Peyer's patch (tissue), 4 donors: Measurements from ENCODE around the gene RPL29. TPM values are rescaled to one million over a fixed set of nuclear protein-coding genes. Genes with fewer than 3 reads are reported as not detected.

Source experiments
- DNase-seq, 3 donors: peaks; one replicate each; pipeline ENCODE4 v3.0.0-alpha.2; 2017 to 2019
- H3K27ac ChIP-seq, 4 donors: fragments of 200-600 bp; sonication (generic); one replicate each; pipeline ENCODE4 v1.5.1; 2016 to 2019
- H3K27me3 ChIP-seq, 2 donors: fragments of 200-600 bp; sonication (generic); one replicate each; pipeline ENCODE4 v1.5.1; 2019
- H3K36me3 ChIP-seq, 3 donors: fragments of 200-600 bp; sonication (generic); one replicate each; pipeline ENCODE4 v1.5.1; 2016 to 2019
- H3K4me1 ChIP-seq, 4 donors: fragments of 200-600 bp; sonication (generic); one replicate each; pipeline ENCODE4 v1.5.1; 2016 to 2019
- H3K4me3 ChIP-seq, 4 donors: fragments of 200-600 bp; sonication (generic); 1 replicate in 3 of 4; 2 replicates in 1 of 4; pipeline ENCODE4 v1.5.1; 2016 to 2019; ENCODE audit warnings: mild to moderate bottlenecking in 1 of 4
- H3K9me3 ChIP-seq, 4 donors: fragments of 200-600 bp; sonication (generic); one replicate each; pipeline ENCODE4 v1.5.1; 2016 to 2019; ENCODE audit warnings: mild to moderate bottlenecking in 1 of 4
- POLR2A ChIP-seq, 2 donors: fragments of 450-650 bp; IDR thresholded peaks; one replicate each; pipeline ENCODE4 v1.5.1; 2017; ENCODE audit warnings: antibody characterized with exemption in 2 of 2, mild to moderate bottlenecking in 2 of 2, moderate library complexity in 2 of 2
- total RNA-seq, 4 donors: library from RNA; depleted of rRNA; stranded (reverse); fragments of >200 nt; gene quantifications; one replicate each; pipeline ENCODE4 v1.1.0, GENCODE V29; 2016
- TF ChIP-seq, protein P1 (sequence below), 6 experiments: fragments of 450-650 bp in 4 of 6; fragments of 200-600 bp in 2 of 6; sonication (generic) in 1 of 6; IDR thresholded peaks; one replicate each; pipeline ENCODE4 v1.5.1; 2017 to 2019; ENCODE audit warnings: antibody characterized with exemption in 6 of 6, mild to moderate bottlenecking in 3 of 6, moderate library complexity in 1 of 6

The RPL29 gene
- total RNA-seq, 4 donors from 2014 or later, result 643 to 841 (median 711) TPM

DNA sequence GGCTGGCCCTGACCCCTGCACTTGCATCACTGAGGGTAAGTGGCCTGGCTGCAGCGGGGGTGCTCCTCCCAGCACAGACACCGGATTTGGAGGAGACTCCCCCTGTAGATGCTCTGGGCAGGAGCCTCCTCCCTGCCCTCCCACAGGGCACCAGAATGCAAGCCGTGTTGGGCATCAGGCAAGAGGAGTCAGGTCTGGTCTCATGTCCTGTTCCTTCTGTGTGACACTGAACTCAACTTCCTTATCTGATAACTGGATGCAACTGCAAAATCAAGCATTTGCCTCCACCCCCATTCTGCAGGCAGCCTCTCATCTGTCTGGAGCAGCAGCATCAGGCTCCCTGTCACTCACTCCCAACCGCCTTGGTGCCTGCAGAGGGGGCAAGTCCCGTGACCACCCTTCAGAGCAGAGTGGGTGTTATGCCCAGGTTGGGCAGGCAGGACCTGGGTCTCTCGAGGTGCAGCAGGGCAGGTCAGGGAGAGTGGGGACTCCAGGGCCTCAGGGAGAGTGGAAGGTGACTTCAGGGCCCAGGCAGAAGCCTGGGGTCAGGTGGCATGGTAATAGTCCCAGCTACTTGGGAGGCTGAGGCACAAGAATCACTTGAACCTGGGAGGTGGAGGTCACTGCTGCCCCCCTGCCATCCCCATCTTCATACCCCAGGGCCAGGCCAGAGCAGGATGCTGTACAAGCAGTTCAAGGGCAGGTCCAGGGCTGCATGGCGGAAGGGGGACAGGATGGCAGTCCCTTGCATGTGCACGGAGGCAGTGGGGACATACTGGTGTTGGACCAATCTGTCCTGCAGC lies 10.5 kb upstream of the RPL29 start:
- Histone ChIP-seq H3K4me1 (peaks cover 0 to 19% (median 3%) of the 10 kb centered on the region in 4 donors), H3K27me3 (no peaks in the 10 kb centered on the region), H3K27ac (peak overlapping the region in 2 of 4 donors; percentile 3 to 4), H3K4me3 (no peak overlapping the region), H3K36me3 (no peaks in the 10 kb centered on the region), H3K9me3 (no peaks in the 10 kb centered on the region)
- TF ChIP-seq POLR2A (IDR thresholded peaks at IDR 0.05), result no peak
- TF ChIP-seq, protein P1, sequence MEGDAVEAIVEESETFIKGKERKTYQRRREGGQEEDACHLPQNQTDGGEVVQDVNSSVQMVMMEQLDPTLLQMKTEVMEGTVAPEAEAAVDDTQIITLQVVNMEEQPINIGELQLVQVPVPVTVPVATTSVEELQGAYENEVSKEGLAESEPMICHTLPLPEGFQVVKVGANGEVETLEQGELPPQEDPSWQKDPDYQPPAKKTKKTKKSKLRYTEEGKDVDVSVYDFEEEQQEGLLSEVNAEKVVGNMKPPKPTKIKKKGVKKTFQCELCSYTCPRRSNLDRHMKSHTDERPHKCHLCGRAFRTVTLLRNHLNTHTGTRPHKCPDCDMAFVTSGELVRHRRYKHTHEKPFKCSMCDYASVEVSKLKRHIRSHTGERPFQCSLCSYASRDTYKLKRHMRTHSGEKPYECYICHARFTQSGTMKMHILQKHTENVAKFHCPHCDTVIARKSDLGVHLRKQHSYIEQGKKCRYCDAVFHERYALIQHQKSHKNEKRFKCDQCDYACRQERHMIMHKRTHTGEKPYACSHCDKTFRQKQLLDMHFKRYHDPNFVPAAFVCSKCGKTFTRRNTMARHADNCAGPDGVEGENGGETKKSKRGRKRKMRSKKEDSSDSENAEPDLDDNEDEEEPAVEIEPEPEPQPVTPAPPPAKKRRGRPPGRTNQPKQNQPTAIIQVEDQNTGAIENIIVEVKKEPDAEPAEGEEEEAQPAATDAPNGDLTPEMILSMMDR (IDR thresholded peaks at IDR 0.05), result no peak
- no peak for DNase-seq

DNA sequence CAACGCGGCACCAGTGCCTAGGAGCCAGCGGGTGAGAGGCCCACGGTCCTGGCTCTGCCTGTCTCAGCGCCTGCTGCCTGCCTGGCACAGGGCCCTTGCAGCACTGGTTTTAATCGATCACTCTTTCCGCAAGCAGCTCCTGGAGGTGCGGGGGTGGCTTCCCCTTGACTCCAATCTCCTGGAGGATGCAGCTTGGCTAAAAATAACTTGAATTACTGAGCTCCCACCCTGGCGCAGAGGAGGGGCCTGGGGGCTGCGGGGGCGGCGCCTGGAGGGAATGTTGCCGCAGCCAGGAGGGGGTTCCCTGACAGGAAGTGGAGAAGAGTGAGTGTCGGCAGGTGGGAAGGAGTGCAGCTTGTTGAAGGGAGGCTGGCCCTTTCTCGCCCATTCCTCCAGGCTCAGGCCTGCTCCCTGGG lies 9.9 kb upstream of the RPL29 start:
- Histone ChIP-seq H3K9me3 (no peaks in the 10 kb centered on the region), H3K36me3 (no peaks in the 10 kb centered on the region), H3K27ac (peak overlapping the region in 2 of 4 donors; percentile 3 to 4), H3K4me3 (no peak overlapping the region), H3K4me1 (peaks cover 0 to 19% (median 3%) of the 10 kb centered on the region in 4 donors), H3K27me3 (no peaks in the 10 kb centered on the region)
- no peak for DNase-seq
- TF ChIP-seq POLR2A (IDR thresholded peaks at IDR 0.05), result no peak
- TF ChIP-seq, protein P1 (IDR thresholded peaks at IDR 0.05), result no peak

- peak overlapping the region in 2 of 4 donors; percentile 3 to 4 for H3K27ac ChIP-seq
- H3K27me3 ChIP-seq, result no peaks in the 10 kb centered on the region
- TF ChIP-seq POLR2A (IDR thresholded peaks at IDR 0.05), result no peak
- TF ChIP-seq, protein P1 (IDR thresholded peaks at IDR 0.05), result no peak
- peaks cover 0 to 19% (median 3%) of the 10 kb centered on the region in 4 donors for H3K4me1 ChIP-seq
- no peak overlapping the region for H3K4me3 ChIP-seq
- H3K36me3 ChIP-seq, result no peaks in the 10 kb centered on the region
- no peaks in the 10 kb centered on the region for H3K9me3 ChIP-seq
- DNase-seq, result no peak
These were observed 9.3 kb upstream of the RPL29 start for GRCh38 chr3:52004906-52005395.

DNA sequence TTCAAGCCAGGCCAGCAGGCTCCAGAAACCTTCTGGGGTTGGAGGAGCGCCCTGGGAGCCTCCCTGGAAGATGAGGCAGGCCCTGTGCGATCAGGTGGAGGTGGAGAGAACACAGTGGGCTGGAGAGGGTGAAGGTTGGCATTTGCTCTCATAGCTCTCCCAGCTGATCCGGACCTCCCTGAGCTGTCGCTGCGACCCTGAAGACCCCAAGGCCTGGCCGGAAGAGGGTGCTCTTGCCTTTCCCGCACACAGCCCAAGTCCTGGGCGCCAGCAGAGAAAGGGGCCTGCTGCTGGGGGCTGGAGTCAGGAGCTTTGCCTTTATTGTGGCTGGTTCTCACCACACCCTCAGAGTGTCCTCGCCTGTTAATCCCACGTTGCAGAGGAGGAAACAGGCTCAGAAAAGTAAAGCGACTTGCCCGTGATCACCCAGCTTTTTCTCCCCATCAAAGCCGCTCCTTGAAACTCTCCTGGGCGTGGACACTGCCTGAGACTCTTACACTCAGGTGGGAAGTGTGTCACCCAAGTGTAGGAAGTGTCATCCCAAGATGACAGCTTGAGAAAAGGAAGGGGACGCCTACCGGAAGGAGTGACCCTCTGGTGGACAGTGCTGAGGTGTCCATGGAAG lies 8.6 kb upstream of the RPL29 start:
- H3K4me1 ChIP-seq, result peaks cover 0 to 19% (median 3%) of the 10 kb centered on the region in 4 donors
- no peak for TF ChIP-seq POLR2A (IDR thresholded peaks at IDR 0.05)
- TF ChIP-seq, protein P1 (IDR thresholded peaks at IDR 0.05), result peak in 1 of 6 experiments; percentile 22
- no peaks in the 10 kb centered on the region for H3K27me3 ChIP-seq
- no peaks in the 10 kb centered on the region for H3K36me3 ChIP-seq
- DNase-seq, result no peak
- H3K9me3 ChIP-seq, result no peaks in the 10 kb centered on the region
- H3K27ac ChIP-seq, result no peak overlapping the region
- H3K4me3 ChIP-seq, result no peak overlapping the region

- TF ChIP-seq, protein P1 (IDR thresholded peaks at IDR 0.05), result no peak
- no peak for TF ChIP-seq POLR2A (IDR thresholded peaks at IDR 0.05)
- Histone ChIP-seq H3K4me1 (peaks cover 0 to 19% (median 3%) of the 10 kb centered on the region in 4 donors), H3K27ac (no peak overlapping the region), H3K27me3 (no peaks in the 10 kb centered on the region), H3K4me3 (no peak overlapping the region), H3K9me3 (no peaks in the 10 kb centered on the region), H3K36me3 (no peaks in the 10 kb centered on the region)
- DNase-seq, result no peak
These were observed 7.1 kb upstream of the RPL29 start for GRCh38 chr3:52002748-52003147.
